IMR-90 (cell line): ENCODE measurements around the gene ZNHIT6. TPM values are rescaled to one million over a fixed set of nuclear protein-coding genes. Genes with fewer than 3 reads are reported as not detected.

ENCODE experiments used
- ATAC-seq: fragments of 200-7000 bp; cut with Tn5 transposase; 2 replicates; pipeline ENCODE4 v1.9.1; 2020; ENCODE audit warnings: low read depth, mild to moderate bottlenecking, moderate library complexity
- BruUV-seq: library from RNA; stranded (reverse); fragments of 400-500 nt; replicated peaks from 2 replicates; lab custom pipeline; 2021; lab: Mats Ljungman, UMichigan
- CTCF ChIA-PET: fragments of 300-600 bp; formaldehyde crosslinking; extraction: SDS; loops from one replicate; lab custom pipeline; 2021; ENCODE audit warnings: antibody characterized with exemption; lab: Yijun Ruan, JAX
- POLR2A ChIA-PET: fragments of 300-600 bp; sonication (Branson Sonifier 250); formaldehyde crosslinking; loops from one replicate; lab custom pipeline; 2022; ENCODE audit warnings: antibody characterized with exemption; ENCODE audit not compliant: unreplicated experiment; lab: Charles Lee
- DNase-seq: peaks from one replicate; pipeline ENCODE4 v3.0.0; 2013
- H2AFZ ChIP-seq: replicated peaks from 2 replicates; pipeline ENCODE3; 2013; ENCODE audit warnings: low read length, mild to moderate bottlenecking; ENCODE audit not compliant: poor library complexity
- H2AK5ac ChIP-seq: 2 replicates; pipeline ENCODE4 v1.6.1; 2013; ENCODE audit warnings: low read depth, low read length, inconsistent platforms
- H2AK9ac ChIP-seq: replicated peaks from 2 replicates; pipeline ENCODE3; 2013; ENCODE audit warnings: mild to moderate bottlenecking, low read depth, low read length, moderate library complexity; ENCODE audit not compliant: poor library complexity
- H2BK120ac ChIP-seq: 2 replicates; pipeline ENCODE4 v1.6.1; 2013; ENCODE audit warnings: low read depth, low read length, inconsistent platforms
- H2BK15ac ChIP-seq: 3 replicates; pipeline ENCODE4 v1.6.1; 2013; ENCODE audit warnings: low read depth, low read length, inconsistent platforms
- H2BK20ac ChIP-seq: 2 replicates; pipeline ENCODE4 v1.6.1; 2013; ENCODE audit warnings: low read depth, mild to moderate bottlenecking, inconsistent platforms, low read length, moderate library complexity
- H2BK5ac ChIP-seq: 2 replicates; pipeline ENCODE4 v1.6.1; 2013; ENCODE audit warnings: mild to moderate bottlenecking, low read depth, low read length, inconsistent platforms; ENCODE audit not compliant: poor library complexity, severe bottlenecking
- H3K14ac ChIP-seq: replicated peaks from 2 replicates; pipeline ENCODE4 v1.6.1; 2013; ENCODE audit warnings: low read depth, low read length, inconsistent platforms
- H3K18ac ChIP-seq: 2 replicates; pipeline ENCODE4 v1.6.1; 2013; ENCODE audit warnings: low read depth, low read length, control low read depth
- H3K23ac ChIP-seq: 2 replicates; pipeline ENCODE4 v1.6.1; 2013; ENCODE audit warnings: low read depth, low read length, inconsistent platforms
- H3K27ac ChIP-seq: 2 replicates; pipeline ENCODE4 v1.5.1; 2013; ENCODE audit warnings: mild to moderate bottlenecking, control low read depth, low read length; ENCODE audit not compliant: insufficient read depth
- H3K27me3 ChIP-seq: 2 replicates; pipeline ENCODE4 v1.6.1; 2013; ENCODE audit warnings: low read length; ENCODE audit not compliant: control insufficient read depth, insufficient read depth
- H3K36me3 ChIP-seq: 2 replicates; pipeline ENCODE4 v1.6.1; 2013; ENCODE audit warnings: low read length, mixed read lengths; ENCODE audit not compliant: control insufficient read depth, insufficient read depth
- H3K4ac ChIP-seq: 2 replicates; pipeline ENCODE4 v1.6.1; 2013; ENCODE audit warnings: low read depth, low read length, inconsistent platforms
- H3K4me1 ChIP-seq: 2 replicates; pipeline ENCODE4 v1.6.1; 2013; ENCODE audit warnings: low read length, mixed read lengths; ENCODE audit not compliant: control insufficient read depth, insufficient read depth
- H3K4me2 ChIP-seq: 2 replicates; pipeline ENCODE4 v1.6.1; 2013; ENCODE audit warnings: low read depth, mild to moderate bottlenecking, control low read depth, low read length, moderate library complexity
- H3K4me3 ChIP-seq: 2 replicates; pipeline ENCODE4 v1.5.1; 2013; ENCODE audit warnings: low read depth, mild to moderate bottlenecking, control low read depth, low read length, moderate library complexity; ENCODE audit not compliant: insufficient read depth
- H3K56ac ChIP-seq: 2 replicates; pipeline ENCODE4 v1.6.1; 2013; ENCODE audit warnings: low read length, inconsistent platforms; ENCODE audit not compliant: insufficient read depth; ENCODE audit errors: extremely low read depth
- H3K79me1 ChIP-seq, 2 experiments: 2 replicates each; pipeline ENCODE4 v1.6.1; 2013; ENCODE audit warnings: low read length in 2 of 2, inconsistent platforms in 1 of 2, low read depth in 1 of 2
- H3K9ac ChIP-seq: 2 replicates; pipeline ENCODE4 v1.6.1; 2013; ENCODE audit warnings: low read depth, low read length, control low read depth
- H3K9me1 ChIP-seq: 2 replicates; pipeline ENCODE4 v1.6.1; 2013; ENCODE audit warnings: low read length, inconsistent platforms; ENCODE audit not compliant: insufficient read depth
- H3K9me3 ChIP-seq: 2 replicates; pipeline ENCODE4 v1.6.1; 2013; ENCODE audit warnings: low read length; ENCODE audit not compliant: control insufficient read depth, insufficient read depth
- H4K20me1 ChIP-seq: 2 replicates; pipeline ENCODE4 v1.6.1; 2013; ENCODE audit warnings: low read length, inconsistent platforms; ENCODE audit not compliant: insufficient read depth
- H4K5ac ChIP-seq: 2 replicates; pipeline ENCODE4 v1.6.1; 2013; ENCODE audit warnings: mild to moderate bottlenecking, low read depth, low read length, control low read depth
- H4K8ac ChIP-seq, 2 experiments: 2 replicates each; pipeline ENCODE4 v1.6.1; 2013; ENCODE audit warnings: low read depth in 2 of 2, low read length in 2 of 2, control low read depth in 1 of 2, inconsistent platforms in 1 of 2
- H4K91ac ChIP-seq: 2 replicates; pipeline ENCODE4 v1.6.1; 2013; ENCODE audit warnings: low read depth, low read length, inconsistent platforms; ENCODE audit not compliant: insufficient read depth
- CEBPB ChIP-seq: IDR thresholded peaks from 2 replicates; pipeline ENCODE4 v1.6.1; 2012; ENCODE audit warnings: low read depth, low read length, improper control_type of control experiment
- MAFK ChIP-seq: IDR thresholded peaks from 2 replicates; pipeline ENCODE4 v1.6.1; 2012; ENCODE audit warnings: low read depth, low read length, improper control_type of control experiment
- WGBS, 2 experiments: methylation state at CpG; one replicate each; pipeline versions ENCODE4 v1.1.5 to v1.1.7; 2013; ENCODE audit warnings: missing lambda C conversion rate in 2 of 2; ENCODE audit not compliant: insufficient read length in 1 of 2; ENCODE audit errors: extremely low coverage in 2 of 2; 5-methylcytosine and 5-hydroxymethylcytosine counted together
- dilution Hi-C: fragments of 300-500 bp; cut with HindIII; formaldehyde crosslinking; loops from one replicate; pipeline ENCODE4 v1.14.3; 2018; ENCODE audit warnings: low sequenced_read_pairs; ENCODE audit not compliant: unreplicated experiment
- in situ Hi-C: fragments of 300-500 bp; cut with MboI; formaldehyde crosslinking; loops from 3 replicates; pipeline ENCODE4 v1.14.3; 2019; ENCODE audit warnings: low sequenced_read_pairs, inconsistent platforms, mixed read lengths
- intact Hi-C: fragments of 100-400 bp; cut with micrococcal nuclease; formaldehyde crosslinking; loops from 2 replicates; pipeline ENCODE4 v1.10.0; 2022
- polyA plus RNA-seq, 3 experiments: library from polyadenylated mRNA; depleted of rRNA; stranded (reverse); fragments of >200 nt; gene quantifications; 2 replicates each; pipeline ENCODE4 v1.2.3, GENCODE V29; 2012; ENCODE audit warnings: low replicate concordance in 1 of 3
- total RNA-seq: library from RNA; depleted of rRNA; stranded (reverse); fragments of >200 nt; gene quantifications from 2 replicates; pipeline ENCODE4 v1.2.3, GENCODE V29; 2012

ZNHIT6 gene
- total and polyA plus RNA-seq, 2 of the 4 experiments (the other 2 are of a cell fraction) = 9.0 to 13.7 TPM

GRCh38 chr1:85683292-85684025 lies 24.8 kb downstream of the ZNHIT6 start:
- dilution Hi-C loops (no loop called here), intact Hi-C loops (no loop called here), in situ Hi-C loops (no loop called here)
- H3K4ac ChIP-seq = no peak overlapping the region
- TF ChIP-seq MAFK (no peak), CEBPB (no peak)
- no peak overlapping the region for H3K56ac ChIP-seq
- no peak overlapping the region for H4K8ac ChIP-seq
- WGBS, 2 experiments = 100% methylated on average over 1 of the region's 9 CpGs; no CpG with 5 or more reads in 1 of the 2 experiments
- no peak overlapping the region; the same call in 1 of the 2 replicates for H4K5ac ChIP-seq
- H2BK15ac ChIP-seq = 0 out of 3 replicates have a peak overlapping the region, but pooled peaks have one; percentile 68
- ATAC-seq = peak; percentile 89
- peak overlapping the region; percentile 47 for H2BK5ac ChIP-seq
- CTCF ChIA-PET = interaction anchor here (0.7 to 1.0 kb wide), 2 partner anchors 10 to 170 kb away, joined by 5 to 9 read pairs; no protein-coding TSS in a partner anchor
- no peaks in the 10 kb centered on the region for H3K9me3 ChIP-seq
- H4K20me1 ChIP-seq = no peaks in the 10 kb centered on the region
- H3K27me3 ChIP-seq = no peaks in the 10 kb centered on the region
- H3K4me3 ChIP-seq = no peak overlapping the region
- H3K9ac ChIP-seq = no peak overlapping the region
- peak; percentile 28 for DNase-seq
- H2BK120ac ChIP-seq = no peak overlapping the region
- no peak overlapping the region for H2BK20ac ChIP-seq
- peak overlapping the region; percentile 71; the same call in 1 of the 2 replicates for H3K27ac ChIP-seq
- H4K91ac ChIP-seq = no peak overlapping the region
- no peak overlapping the region for H3K23ac ChIP-seq
- H3K79me1 ChIP-seq = peaks cover 19 to 26% of the 10 kb centered on the region in 2 experiments
- H3K14ac ChIP-seq = no peak overlapping the region
- no peak overlapping the region for H3K4me2 ChIP-seq
- H2AK5ac ChIP-seq = no peak overlapping the region
- no peak overlapping the region for H2AFZ ChIP-seq
- H3K18ac ChIP-seq = no peak overlapping the region
- no TSS peak for BruUV-seq
- H3K4me1 ChIP-seq = peaks cover 3% of the 10 kb centered on the region; the same call in 1 of the 2 replicates
- H3K9me1 ChIP-seq = peaks cover 2% of the 10 kb centered on the region; the same call in 1 of the 2 replicates
- POLR2A ChIA-PET = interaction anchor here (0.5 to 1.1 kb wide), 3 partner anchors 12 to 98 kb away, joined by 3 to 4 read pairs (median 3); no protein-coding TSS in a partner anchor
- H3K36me3 ChIP-seq = peaks cover 9% of the 10 kb centered on the region
- no peak overlapping the region for H2AK9ac ChIP-seq
